ENCODE measurements around the gene GK2.

The GK2 gene

GRCh38 chr4:79381161-79381560 is 26.9 kb downstream of the GK2 start:
- DNase-seq = no peak

GRCh38 chr4:79370026-79370425 is 38.0 kb downstream of the GK2 start:
- DNase-seq = no peak

GRCh38 chr4:79367096-79367495 is 40.9 kb downstream of the GK2 start:
- no peak for DNase-seq

- no peak for DNase-seq
Measured at GRCh38 chr4:79366422-79366821, 41.6 kb downstream of the GK2 start.

- no peak for DNase-seq
Measured at GRCh38 chr4:79364061-79364460, 44.0 kb downstream of the GK2 start.

GRCh38 chr4:79362626-79363025 is 45.4 kb downstream of the GK2 start:
- no peak for DNase-seq

GRCh38 chr4:79360006-79360405 is 48.0 kb downstream of the GK2 start:
- DNase-seq = no peak

GRCh38 chr4:79358438-79358837 is 49.6 kb downstream of the GK2 start:
- DNase-seq = no peak

GRCh38 chr4:79357365-79357764 is 50.7 kb downstream of the GK2 start:
- DNase-seq = no peak
